ENCODE results near the gene CHTF8. TPM values are rescaled to one million over a fixed set of nuclear protein-coding genes. Genes with fewer than 3 reads are reported as not detected.

Gene CHTF8
- total RNA-seq, 1 donor from 2014 or later: 134 TPM

DNA sequence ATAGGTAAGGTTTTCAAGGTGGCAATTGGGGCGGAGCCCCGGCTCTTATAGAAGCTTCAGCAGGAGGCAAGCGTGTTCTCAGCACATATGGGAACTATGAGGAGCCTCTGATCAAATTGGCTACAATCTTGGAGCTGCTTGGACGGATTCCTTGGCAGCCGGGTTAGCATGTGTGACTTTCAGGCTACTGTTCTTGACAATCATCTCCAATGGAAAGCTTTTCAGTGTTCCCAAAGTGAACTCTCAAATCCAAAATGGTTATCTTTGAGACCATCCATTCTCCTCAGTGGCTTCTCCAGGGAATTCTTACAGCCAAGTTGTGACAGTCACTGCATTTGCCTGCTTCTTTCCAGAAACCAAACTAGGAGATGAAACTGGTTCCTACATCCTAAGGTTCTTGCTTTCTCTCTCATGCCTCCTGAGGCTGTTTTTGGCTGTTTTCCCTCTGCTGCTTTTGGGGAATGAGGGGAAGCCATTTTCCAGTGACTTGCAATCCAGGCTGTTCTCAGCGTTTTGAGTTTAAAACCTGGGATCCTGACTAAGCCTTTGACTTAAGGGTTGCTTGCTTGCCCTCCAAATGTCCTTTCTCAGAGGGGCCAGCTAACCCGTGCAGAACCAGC lies 16.0 kb downstream of the CHTF8 start:
- Mint-ChIP-seq H3K9me3 (no peaks in the 10 kb centered on the region), H3K27me3 (no peaks in the 10 kb centered on the region), H3K36me3 (ENCODE audit: low read depth) (peaks cover 64% of the 10 kb centered on the region), H3K4me1 (no peaks in the 10 kb centered on the region), H3K27ac (no peak overlapping the region), H3K4me3 (no peak overlapping the region)
- no peak for ATAC-seq (ENCODE audit: low read depth)
- intact Hi-C loops (cut with micrococcal nuclease): no loop called here
- ChIA-PET CTCF (no interaction called here), POLR2A (no interaction called here)
- DNase-seq: no peak
- TF ChIP-seq, protein P1, sequence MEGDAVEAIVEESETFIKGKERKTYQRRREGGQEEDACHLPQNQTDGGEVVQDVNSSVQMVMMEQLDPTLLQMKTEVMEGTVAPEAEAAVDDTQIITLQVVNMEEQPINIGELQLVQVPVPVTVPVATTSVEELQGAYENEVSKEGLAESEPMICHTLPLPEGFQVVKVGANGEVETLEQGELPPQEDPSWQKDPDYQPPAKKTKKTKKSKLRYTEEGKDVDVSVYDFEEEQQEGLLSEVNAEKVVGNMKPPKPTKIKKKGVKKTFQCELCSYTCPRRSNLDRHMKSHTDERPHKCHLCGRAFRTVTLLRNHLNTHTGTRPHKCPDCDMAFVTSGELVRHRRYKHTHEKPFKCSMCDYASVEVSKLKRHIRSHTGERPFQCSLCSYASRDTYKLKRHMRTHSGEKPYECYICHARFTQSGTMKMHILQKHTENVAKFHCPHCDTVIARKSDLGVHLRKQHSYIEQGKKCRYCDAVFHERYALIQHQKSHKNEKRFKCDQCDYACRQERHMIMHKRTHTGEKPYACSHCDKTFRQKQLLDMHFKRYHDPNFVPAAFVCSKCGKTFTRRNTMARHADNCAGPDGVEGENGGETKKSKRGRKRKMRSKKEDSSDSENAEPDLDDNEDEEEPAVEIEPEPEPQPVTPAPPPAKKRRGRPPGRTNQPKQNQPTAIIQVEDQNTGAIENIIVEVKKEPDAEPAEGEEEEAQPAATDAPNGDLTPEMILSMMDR (IDR thresholded peaks at IDR 0.05): no peak

DNA sequence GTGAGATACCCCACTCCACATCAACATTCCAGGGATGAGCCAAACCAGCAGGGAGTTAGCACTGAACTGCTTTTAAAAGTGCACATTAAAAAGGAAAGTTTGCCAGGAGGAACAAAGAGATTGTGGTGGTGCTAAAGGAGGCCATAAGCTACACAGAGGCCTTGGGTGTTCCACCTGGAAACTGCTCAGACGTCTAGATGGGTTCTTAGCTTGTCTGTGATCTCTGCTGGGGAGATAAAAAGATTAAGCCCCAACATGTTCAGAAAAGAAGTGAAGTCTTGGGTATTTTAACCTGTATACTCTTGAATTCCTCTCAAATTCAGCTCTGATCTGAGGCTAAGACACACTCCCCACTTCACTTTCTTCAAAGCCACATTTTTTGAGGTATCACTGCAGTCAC lies 16.6 kb downstream of the CHTF8 start:
- H3K4me3 Mint-ChIP-seq: no peak overlapping the region
- H3K36me3 Mint-ChIP-seq (ENCODE audit: low read depth): peaks cover 62% of the 10 kb centered on the region
- no peak for DNase-seq
- intact Hi-C loops (cut with micrococcal nuclease): no loop called here
- H3K9me3 Mint-ChIP-seq: no peaks in the 10 kb centered on the region
- H3K27ac Mint-ChIP-seq: no peak overlapping the region
- no peak for ATAC-seq (ENCODE audit: low read depth)
- TF ChIP-seq, protein P1 (IDR thresholded peaks at IDR 0.05): no peak
- no peaks in the 10 kb centered on the region for H3K27me3 Mint-ChIP-seq
- CTCF ChIA-PET: no interaction called here
- no peaks in the 10 kb centered on the region for H3K4me1 Mint-ChIP-seq
- POLR2A ChIA-PET: no interaction called here

DNA sequence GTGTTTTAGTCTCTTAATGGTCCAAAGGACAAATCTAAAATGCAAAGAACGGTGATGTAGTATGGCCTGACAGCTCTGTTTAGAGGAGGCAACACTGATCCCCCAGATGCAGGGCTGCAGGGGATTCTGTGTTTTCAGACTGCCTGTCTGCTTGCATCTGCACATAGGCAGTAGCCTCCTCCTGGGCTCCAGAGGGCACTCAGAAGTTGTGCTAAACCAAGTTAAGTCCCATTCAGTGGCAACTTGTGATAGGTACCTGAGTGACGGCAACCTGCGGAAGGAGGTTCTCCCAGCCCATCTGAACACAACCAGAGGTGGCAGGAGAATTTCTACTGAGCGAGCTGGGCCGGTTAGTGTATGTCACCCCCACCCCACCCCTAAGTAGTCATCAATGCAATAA lies 17.0 kb downstream of the CHTF8 start:
- CTCF ChIA-PET: interaction anchor here (1.2 kb wide), 1 partner anchor 10 kb away, joined by 3 read pairs; the partner anchor contains the start of gene HAS3
- Mint-ChIP-seq H3K27ac (no peak overlapping the region), H3K36me3 (ENCODE audit: low read depth) (peaks cover 62% of the 10 kb centered on the region), H3K27me3 (no peaks in the 10 kb centered on the region), H3K4me1 (no peaks in the 10 kb centered on the region), H3K4me3 (no peak overlapping the region), H3K9me3 (no peaks in the 10 kb centered on the region)
- ATAC-seq (ENCODE audit: low read depth) (no peak), DNase-seq (no peak)
- POLR2A ChIA-PET: no interaction called here
- intact Hi-C loops (cut with micrococcal nuclease): no loop called here
- TF ChIP-seq, protein P1 (IDR thresholded peaks at IDR 0.05): no peak

DNA sequence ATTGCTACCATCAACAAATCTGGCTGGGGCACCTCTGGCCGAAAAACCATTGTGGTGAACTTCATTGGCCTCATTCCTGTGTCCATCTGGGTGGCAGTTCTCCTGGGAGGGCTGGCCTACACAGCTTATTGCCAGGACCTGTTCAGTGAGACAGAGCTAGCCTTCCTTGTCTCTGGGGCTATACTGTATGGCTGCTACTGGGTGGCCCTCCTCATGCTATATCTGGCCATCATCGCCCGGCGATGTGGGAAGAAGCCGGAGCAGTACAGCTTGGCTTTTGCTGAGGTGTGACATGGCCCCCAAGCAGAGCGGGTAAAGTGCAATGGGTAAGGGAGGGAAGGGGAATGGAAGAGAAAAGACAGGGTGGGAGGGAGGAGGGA lies 17.4 kb downstream of the CHTF8 start:
- CTCF ChIA-PET: interaction anchor here (1.2 kb wide), 2 partner anchors 9 to 10 kb away, joined by 3 to 5 read pairs; partner anchors contain the start of gene HAS3
- intact Hi-C loops (cut with micrococcal nuclease): no loop called here
- H3K27me3 Mint-ChIP-seq: no peaks in the 10 kb centered on the region
- H3K4me1 Mint-ChIP-seq: no peaks in the 10 kb centered on the region
- H3K27ac Mint-ChIP-seq: no peak overlapping the region
- DNase-seq (no peak), ATAC-seq (ENCODE audit: low read depth) (no peak)
- no peaks in the 10 kb centered on the region for H3K9me3 Mint-ChIP-seq
- TF ChIP-seq, protein P1 (IDR thresholded peaks at IDR 0.05): no peak
- H3K36me3 Mint-ChIP-seq (ENCODE audit: low read depth): peaks cover 59% of the 10 kb centered on the region
- POLR2A ChIA-PET: no interaction called here
- H3K4me3 Mint-ChIP-seq: no peak overlapping the region

DNA sequence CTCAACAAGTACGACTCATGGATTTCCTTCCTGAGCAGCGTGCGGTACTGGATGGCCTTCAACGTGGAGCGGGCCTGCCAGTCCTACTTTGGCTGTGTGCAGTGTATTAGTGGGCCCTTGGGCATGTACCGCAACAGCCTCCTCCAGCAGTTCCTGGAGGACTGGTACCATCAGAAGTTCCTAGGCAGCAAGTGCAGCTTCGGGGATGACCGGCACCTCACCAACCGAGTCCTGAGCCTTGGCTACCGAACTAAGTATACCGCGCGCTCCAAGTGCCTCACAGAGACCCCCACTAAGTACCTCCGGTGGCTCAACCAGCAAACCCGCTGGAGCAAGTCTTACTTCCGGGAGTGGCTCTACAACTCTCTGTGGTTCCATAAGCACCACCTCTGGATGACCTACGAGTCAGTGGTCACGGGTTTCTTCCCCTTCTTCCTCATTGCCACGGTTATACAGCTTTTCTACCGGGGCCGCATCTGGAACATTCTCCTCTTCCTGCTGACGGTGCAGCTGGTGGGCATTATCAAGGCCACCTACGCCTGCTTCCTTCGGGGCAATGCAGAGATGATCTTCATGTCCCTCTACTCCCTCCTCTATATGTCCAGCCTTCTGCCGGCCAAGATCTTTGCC lies 17.9 kb downstream of the CHTF8 start:
- Mint-ChIP-seq H3K4me3 (no peak overlapping the region), H3K9me3 (no peaks in the 10 kb centered on the region), H3K36me3 (ENCODE audit: low read depth) (peaks cover 63% of the 10 kb centered on the region), H3K4me1 (no peaks in the 10 kb centered on the region), H3K27me3 (peaks cover 1% of the 10 kb centered on the region), H3K27ac (no peak overlapping the region)
- DNase-seq: no peak
- ChIA-PET CTCF (interaction anchor here (1.2 kb wide), 2 partner anchors 9 to 10 kb away, joined by 3 to 5 read pairs; partner anchors contain the start of gene HAS3), POLR2A (no interaction called here)
- no peak for ATAC-seq (ENCODE audit: low read depth)
- TF ChIP-seq, protein P1 (IDR thresholded peaks at IDR 0.05): no peak
- intact Hi-C loops (cut with micrococcal nuclease): no loop called here

Data from activated B cell treated with CpG ODN at 0.5 μM for 24 hours (primary cell).